Muscle layer of colon (tissue), 2 donors: ENCODE measurements around the gene PAN3.

Experiments
- H3K27ac ChIP-seq: one replicate; pipeline ENCODE4 v1.7.0; 2013; ENCODE audit warnings: low read depth, mild to moderate bottlenecking, low read length, moderate library complexity
- H3K27me3 ChIP-seq, 2 donors: one replicate each; pipeline ENCODE4 v1.7.0; 2013; ENCODE audit warnings: low read length in 2 of 2, mild to moderate bottlenecking in 2 of 2; ENCODE audit not compliant: insufficient read depth in 2 of 2, control insufficient read depth in 1 of 2
- H3K36me3 ChIP-seq: one replicate; pipeline ENCODE4 v1.7.0; 2013; ENCODE audit warnings: mild to moderate bottlenecking, low read length; ENCODE audit not compliant: insufficient read depth
- H3K4me1 ChIP-seq: one replicate; pipeline ENCODE4 v1.7.0; 2013; ENCODE audit warnings: mild to moderate bottlenecking, low read length; ENCODE audit not compliant: insufficient read depth
- H3K4me3 ChIP-seq, 2 donors: one replicate each; pipeline ENCODE4 v1.7.0; 2013; ENCODE audit warnings: low read length in 2 of 2, low read depth in 1 of 2, mild to moderate bottlenecking in 1 of 2, moderate library complexity in 1 of 2
- H3K9ac ChIP-seq: one replicate; pipeline ENCODE4 v1.7.0; 2013; ENCODE audit warnings: low read length
- H3K9me3 ChIP-seq: one replicate; pipeline ENCODE4 v1.7.0; 2013; ENCODE audit warnings: mild to moderate bottlenecking, low read length
- donor health status: abdominal sarcoma.
- donor health status: Adenocarcinoma of cecum.

The PAN3 gene

GRCh38 chr13:28316129-28316528 lies 177.8 kb downstream of the PAN3 start:
- no peaks in the 10 kb centered on the region for H3K4me1 ChIP-seq
- no peak overlapping the region for H3K27ac ChIP-seq
- H3K36me3 ChIP-seq = no peaks in the 10 kb centered on the region
- H3K27me3 ChIP-seq = no peaks in the 10 kb centered on the region
- no peak overlapping the region for H3K9ac ChIP-seq
- H3K9me3 ChIP-seq = no peaks in the 10 kb centered on the region
- no peak overlapping the region for H3K4me3 ChIP-seq

DNA sequence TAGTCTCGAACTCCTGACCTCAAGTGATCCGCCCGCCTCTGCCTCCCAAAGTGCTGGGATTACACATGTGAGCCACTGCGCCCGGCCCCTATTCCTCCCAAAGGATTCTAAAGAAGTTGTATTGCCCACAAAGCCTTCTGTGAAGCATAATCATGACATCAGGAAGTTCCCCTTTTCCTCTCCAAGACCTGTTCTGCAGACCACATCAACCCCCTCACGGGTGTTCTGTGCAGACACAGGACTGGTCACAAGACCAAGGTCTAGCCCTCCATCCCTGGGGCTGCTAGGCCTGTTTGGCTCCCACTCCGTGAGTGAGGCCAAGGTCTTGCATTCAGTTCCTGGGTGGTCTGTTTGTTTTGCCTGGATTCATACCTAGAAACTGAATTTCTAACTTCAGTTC lies 178.5 kb downstream of the PAN3 start:
- Histone ChIP-seq H3K9ac (no peak overlapping the region), H3K27me3 (no peaks in the 10 kb centered on the region), H3K9me3 (no peaks in the 10 kb centered on the region), H3K27ac (no peak overlapping the region), H3K4me3 (no peak overlapping the region), H3K4me1 (no peaks in the 10 kb centered on the region), H3K36me3 (no peaks in the 10 kb centered on the region)

GRCh38 chr13:28318496-28318895 lies 180.2 kb downstream of the PAN3 start:
- Histone ChIP-seq H3K27me3 (no peaks in the 10 kb centered on the region), H3K36me3 (no peaks in the 10 kb centered on the region), H3K4me1 (no peaks in the 10 kb centered on the region), H3K9me3 (no peaks in the 10 kb centered on the region), H3K27ac (no peak overlapping the region), H3K9ac (no peak overlapping the region), H3K4me3 (no peak overlapping the region)

- H3K36me3 ChIP-seq = no peaks in the 10 kb centered on the region
Measured at GRCh38 chr13:28319528-28319927, 181.2 kb downstream of the PAN3 start.

GRCh38 chr13:28320209-28320608 lies 181.9 kb downstream of the PAN3 start:
- Histone ChIP-seq H3K4me1 (no peaks in the 10 kb centered on the region), H3K27me3 (no peaks in the 10 kb centered on the region), H3K4me3 (no peak overlapping the region), H3K36me3 (no peaks in the 10 kb centered on the region), H3K27ac (no peak overlapping the region), H3K9me3 (no peaks in the 10 kb centered on the region), H3K9ac (no peak overlapping the region)

More at GRCh38 chr13:28319528-28319927, 181.2 kb downstream of the PAN3 start:
- no peak overlapping the region for H3K9ac ChIP-seq
- no peaks in the 10 kb centered on the region for H3K27me3 ChIP-seq
- no peak overlapping the region for H3K4me3 ChIP-seq
- H3K27ac ChIP-seq = no peak overlapping the region
- no peaks in the 10 kb centered on the region for H3K9me3 ChIP-seq
- no peaks in the 10 kb centered on the region for H3K4me1 ChIP-seq

DNA sequence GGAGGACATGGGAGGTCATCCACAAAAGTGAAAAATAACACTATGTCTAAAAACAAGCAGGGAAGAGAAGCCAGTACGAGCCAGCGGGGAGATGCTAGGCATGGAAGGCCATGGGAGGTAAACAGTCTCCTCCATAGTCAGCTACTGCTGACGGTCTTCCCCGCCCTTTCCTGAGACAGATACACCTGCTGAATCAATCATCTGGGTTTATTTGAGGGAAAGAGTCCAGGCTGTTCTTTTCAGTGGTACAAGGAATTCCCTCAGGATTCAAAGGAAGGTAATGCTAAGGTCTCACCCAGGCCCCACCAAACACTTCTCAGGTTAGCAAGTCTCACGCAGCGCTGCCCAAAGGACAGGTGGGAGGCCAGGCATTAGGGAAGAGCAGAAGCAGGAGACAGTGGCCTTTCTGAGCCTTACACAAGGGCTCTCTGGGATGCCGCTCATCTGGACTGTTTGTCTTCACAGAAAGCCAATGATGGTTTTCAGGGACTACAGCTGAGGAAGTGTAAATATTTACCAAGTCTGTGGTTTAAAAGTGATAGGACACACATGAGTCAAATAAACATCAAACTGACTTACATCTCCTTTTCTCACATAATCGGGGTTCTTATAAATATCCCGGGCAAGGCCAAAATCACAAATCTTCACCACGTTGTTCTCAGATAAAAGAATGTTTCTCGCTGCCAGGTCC lies 182.7 kb downstream of the PAN3 start:
- Histone ChIP-seq H3K27me3 (no peaks in the 10 kb centered on the region), H3K4me3 (no peak overlapping the region), H3K36me3 (no peaks in the 10 kb centered on the region), H3K4me1 (no peaks in the 10 kb centered on the region), H3K9me3 (no peaks in the 10 kb centered on the region), H3K27ac (no peak overlapping the region), H3K9ac (no peak overlapping the region)

DNA sequence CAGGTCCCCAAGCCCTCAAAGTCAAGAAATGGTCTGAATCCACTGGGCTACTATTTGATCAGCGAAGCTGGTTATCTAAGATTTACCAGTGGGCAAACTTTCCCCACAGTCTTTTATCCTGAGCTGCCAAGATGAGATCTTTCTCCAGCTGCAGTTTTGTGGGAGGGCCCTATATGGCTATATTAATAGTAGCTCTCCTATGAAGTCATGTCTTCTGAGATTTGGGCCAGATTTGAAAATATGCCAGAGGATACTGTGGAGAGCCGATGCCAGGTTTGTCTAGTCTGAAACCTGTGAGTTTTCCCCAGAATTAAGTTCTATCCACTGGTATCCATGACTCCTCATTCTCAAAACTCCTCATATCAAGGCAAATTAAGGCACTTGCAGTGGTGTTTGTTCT lies 183.4 kb downstream of the PAN3 start:
- no peaks in the 10 kb centered on the region for H3K4me1 ChIP-seq
- H3K27me3 ChIP-seq = no peaks in the 10 kb centered on the region
- H3K4me3 ChIP-seq = no peak overlapping the region
- no peaks in the 10 kb centered on the region for H3K36me3 ChIP-seq
- no peak overlapping the region for H3K9ac ChIP-seq
- no peaks in the 10 kb centered on the region for H3K9me3 ChIP-seq
- H3K27ac ChIP-seq = no peak overlapping the region

DNA sequence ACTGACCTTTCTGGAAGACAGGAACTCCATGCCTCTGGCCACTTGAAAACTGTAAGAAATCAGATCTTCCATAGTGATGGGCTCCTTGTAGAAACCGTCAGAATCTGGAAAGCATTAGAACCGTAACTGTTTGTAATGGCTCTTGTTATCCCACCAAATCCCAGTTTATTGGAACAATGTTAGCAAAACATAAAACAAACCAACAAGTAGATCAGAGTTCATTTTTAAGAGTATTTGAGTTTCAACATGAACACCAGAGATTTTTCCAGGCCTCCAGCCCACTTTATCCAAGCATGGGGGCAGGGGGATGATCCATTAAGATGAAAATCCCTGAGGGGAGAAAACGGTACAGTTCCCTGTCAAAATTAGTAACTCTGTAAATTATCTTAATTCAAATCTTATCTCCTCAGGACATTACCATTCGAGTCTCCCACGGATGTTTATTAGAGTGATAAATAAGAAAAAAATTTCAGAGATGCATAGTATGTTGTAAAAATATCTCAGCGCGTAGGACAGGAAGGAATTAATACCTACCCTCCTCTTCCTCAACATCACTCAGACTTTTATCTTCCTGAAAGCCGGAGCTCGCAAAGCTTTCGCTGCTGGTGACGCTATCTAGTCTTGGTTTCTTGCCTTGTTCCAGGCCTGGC lies 184.0 kb downstream of the PAN3 start:
- Histone ChIP-seq H3K9me3 (no peaks in the 10 kb centered on the region), H3K27ac (no peak overlapping the region), H3K9ac (no peak overlapping the region), H3K4me3 (no peak overlapping the region), H3K36me3 (no peaks in the 10 kb centered on the region), H3K4me1 (no peaks in the 10 kb centered on the region), H3K27me3 (no peaks in the 10 kb centered on the region)

DNA sequence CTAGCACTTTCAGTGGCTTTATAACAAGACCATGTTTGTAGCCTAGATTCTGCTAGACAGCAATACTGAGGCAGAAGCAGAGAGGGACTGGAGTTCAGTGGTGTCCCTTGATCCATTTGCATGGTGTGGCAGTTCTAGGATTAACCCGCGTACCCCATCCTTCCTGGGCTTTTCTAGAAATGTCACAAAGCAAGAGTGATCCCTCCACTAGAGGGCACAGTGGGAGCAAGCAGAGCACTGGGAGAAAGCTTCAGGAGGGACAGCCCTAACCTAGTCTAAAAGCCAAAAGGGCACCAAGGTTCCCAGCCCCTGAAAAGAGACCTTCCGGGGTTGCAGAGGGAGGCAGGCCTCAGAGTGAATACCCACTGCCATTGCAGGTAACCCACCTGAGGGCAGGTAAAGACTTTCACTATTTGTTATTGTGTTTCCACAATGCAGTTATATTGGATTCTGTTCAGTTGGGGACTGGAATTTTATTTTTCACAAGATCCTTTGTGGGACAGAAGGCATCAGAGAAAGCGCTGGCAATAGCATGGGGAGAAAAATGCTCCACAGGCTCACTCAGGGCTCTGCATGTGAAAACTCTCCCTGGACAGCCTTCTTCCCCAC lies 185.9 kb downstream of the PAN3 start:
- H3K9ac ChIP-seq = no peak overlapping the region
- no peak overlapping the region for H3K27ac ChIP-seq
- H3K4me3 ChIP-seq = no peak overlapping the region
- H3K27me3 ChIP-seq = no peaks in the 10 kb centered on the region
- H3K36me3 ChIP-seq = no peaks in the 10 kb centered on the region
- no peaks in the 10 kb centered on the region for H3K4me1 ChIP-seq
- H3K9me3 ChIP-seq = no peaks in the 10 kb centered on the region

GRCh38 chr13:28325022-28325421 lies 186.7 kb downstream of the PAN3 start:
- H3K36me3 ChIP-seq = no peaks in the 10 kb centered on the region
- H3K27me3 ChIP-seq = no peaks in the 10 kb centered on the region
- H3K9me3 ChIP-seq = no peaks in the 10 kb centered on the region
- no peak overlapping the region for H3K4me3 ChIP-seq
- no peak overlapping the region for H3K27ac ChIP-seq
- no peaks in the 10 kb centered on the region for H3K4me1 ChIP-seq
- no peak overlapping the region for H3K9ac ChIP-seq

GRCh38 chr13:28326056-28326455 lies 187.7 kb downstream of the PAN3 start:
- Histone ChIP-seq H3K4me1 (no peaks in the 10 kb centered on the region), H3K9ac (no peak overlapping the region), H3K27me3 (no peaks in the 10 kb centered on the region), H3K9me3 (no peaks in the 10 kb centered on the region), H3K27ac (no peak overlapping the region), H3K36me3 (no peaks in the 10 kb centered on the region), H3K4me3 (no peak overlapping the region)
